GM18499 (cell line): Measurements from ENCODE around the gene SMCHD1.
"Not testable (repeated sequence)": the region's sequence is repeated elsewhere in the genome, so short reads cannot be mapped to it uniquely, and the experiment has no call there.

Source experiments
- ATAC-seq: cut with Tn5 transposase; IDR thresholded peaks from one replicate; pipeline ENCODE4 v1.9.1; 2021; ENCODE audit warnings: moderate number of reproducible peaks; ENCODE audit not compliant: insufficient read depth, unreplicated experiment

SMCHD1 gene

DNA sequence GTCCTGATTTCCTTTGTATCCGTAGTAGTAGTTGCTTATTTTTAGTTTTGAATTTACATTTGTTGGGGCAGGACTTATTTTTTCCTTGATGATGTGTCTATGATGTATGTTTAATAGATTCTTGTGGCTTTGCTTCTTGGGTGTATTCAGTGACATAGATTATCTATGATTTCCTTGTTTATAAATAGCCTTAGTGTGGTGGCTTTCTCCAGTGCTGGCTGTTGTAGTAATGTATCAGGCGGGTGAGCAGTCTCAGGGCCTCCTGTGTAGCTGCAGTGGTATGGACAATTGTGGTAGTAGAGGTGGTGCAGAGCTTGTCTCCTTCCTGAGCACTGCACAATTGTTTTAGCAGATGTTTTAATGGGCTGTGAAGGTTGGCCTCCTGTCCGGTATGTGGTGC is 60.5 kb downstream of the SMCHD1 start:
- no peak for ATAC-seq

DNA sequence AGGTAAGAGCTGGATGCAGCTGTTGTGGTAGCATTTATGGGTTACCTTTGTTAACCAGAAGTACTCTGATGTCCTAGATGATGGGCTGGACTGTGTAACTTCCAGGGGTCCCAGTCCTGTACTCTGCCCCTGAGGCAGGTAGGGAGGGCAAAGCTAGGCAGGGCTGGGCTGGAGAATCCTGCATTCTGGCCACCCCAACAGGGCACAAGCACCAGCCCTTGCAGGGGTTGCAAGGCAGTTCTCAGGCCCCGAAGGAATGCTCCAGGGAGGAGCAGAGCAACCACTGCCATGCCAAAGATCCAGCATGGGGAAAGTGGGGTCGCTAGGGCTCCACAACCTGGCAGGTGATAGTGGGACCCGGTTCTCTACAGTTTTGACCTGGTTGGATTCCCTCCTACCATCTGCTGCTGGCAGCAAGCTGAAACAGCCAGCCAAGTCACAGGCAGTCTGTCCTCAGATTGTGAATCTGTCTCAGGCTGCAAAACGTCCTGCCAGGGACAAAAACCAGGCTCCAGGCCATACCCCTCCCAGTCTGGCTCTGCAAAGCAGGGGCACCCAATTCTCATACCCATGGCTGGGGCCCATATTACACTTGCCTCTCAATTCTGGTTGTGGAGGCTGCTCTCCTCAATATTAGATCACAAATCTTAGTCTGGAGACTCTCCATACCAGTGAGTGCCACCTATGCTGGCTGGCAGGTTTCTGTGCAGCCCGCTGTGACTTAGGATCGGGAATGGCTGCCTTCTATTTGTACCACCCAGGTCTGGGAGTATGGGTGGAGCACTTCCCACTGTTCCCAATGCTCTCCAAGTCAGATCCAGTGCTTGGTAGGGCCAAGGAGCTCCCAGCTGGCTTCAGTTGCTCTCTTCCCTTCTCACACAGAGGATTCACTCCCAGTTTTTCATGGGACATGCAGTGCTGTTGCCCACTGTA is 61.1 kb downstream of the SMCHD1 start:
- no peak for ATAC-seq

DNA sequence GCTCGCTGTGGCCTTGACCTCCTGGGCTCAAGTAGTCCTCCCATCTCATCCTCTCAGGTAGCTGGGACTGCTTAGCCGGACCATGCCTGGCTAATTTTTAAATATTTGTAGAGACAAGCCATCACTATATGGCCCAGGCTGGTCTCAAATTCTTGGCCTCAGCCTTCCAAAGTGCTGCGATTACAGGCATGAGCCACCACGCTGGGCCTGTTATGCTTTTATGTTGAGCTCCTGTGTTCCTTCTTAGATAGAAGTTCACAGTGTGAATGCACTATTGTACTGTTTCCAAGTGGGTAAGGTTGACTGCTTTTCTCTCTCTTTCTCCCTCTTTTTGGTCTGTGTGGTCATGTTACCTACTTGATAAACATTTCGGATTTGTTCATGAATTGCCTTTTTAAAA is 61.9 kb downstream of the SMCHD1 start:
- ATAC-seq: no peak

DNA sequence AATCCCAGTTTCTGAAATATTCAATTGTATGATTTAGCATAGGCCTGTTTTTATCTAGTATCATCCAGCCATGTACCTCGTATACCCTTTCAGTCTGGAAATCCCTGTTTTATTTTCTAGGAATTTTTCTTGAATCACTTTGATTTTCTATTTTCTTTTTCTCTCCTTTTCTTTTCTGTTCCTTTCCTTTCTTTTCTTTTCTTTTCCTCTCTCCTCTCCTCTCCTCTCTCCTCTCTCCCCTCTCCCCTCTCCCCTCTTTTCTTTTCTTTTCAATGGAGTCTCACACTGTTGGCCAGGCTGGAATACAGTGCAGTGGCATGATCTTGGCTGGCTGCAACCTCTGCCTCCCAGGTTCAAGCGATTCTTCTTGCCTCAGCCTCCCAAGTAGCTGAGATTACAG is 63.5 kb downstream of the SMCHD1 start:
- no peak for ATAC-seq

DNA sequence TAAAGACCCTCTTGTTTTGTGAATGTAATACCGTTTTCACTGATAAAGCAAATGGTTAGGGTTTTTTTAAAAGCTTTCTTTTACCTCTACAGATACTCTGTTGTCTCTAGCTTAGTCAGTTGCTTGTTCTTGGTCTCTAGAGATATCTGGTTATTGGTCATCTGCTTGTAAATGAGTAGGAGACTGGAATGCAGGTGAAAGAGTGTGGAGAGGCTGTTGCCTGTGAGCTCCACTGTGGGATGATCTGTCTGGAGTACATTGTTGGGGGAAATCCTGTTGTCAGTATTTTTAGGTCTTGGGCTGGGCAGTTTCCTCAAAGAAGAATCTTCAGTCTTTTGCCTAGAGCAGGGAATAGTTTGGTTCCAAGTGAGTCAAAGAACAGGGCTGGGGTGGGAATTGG is 67.7 kb downstream of the SMCHD1 start:
- ATAC-seq: no peak

DNA sequence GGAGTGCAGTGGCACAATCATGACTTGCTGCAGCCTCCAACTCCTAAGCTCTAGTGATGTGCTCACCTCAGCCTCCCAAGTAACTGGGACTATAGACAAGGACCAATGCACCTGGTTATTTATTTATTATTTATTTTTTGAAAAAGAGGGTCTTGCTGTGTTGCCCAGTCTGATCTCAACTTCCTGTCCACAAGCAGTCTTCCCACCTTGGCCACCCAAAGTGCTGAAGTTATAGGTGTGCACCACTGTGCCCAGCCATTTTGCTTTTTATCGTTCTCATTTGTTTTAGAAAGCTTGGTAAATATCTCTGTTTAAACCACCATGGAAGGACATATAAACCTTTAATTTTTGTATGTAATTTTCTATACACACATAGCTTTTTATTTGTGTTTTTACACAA is 74.2 kb downstream of the SMCHD1 start:
- no peak for ATAC-seq

DNA sequence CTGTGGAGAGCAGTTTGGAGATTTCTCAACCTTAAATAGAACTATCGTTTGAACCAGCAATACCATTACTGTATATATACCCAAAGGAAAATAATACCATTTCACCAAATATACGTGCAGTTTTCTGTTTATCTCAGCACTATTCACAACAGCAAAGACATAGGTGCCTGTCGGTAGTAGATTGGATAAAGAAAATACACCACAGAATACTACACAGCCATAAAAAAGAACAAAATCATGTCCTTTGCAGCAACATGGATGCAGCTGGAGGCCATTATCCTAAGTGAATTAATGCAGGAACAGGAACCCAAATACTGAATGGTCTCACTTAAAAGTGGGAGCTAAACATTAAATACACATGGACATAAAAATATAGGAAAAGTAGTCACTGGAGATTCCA is 81.3 kb downstream of the SMCHD1 start:
- no peak for ATAC-seq

DNA sequence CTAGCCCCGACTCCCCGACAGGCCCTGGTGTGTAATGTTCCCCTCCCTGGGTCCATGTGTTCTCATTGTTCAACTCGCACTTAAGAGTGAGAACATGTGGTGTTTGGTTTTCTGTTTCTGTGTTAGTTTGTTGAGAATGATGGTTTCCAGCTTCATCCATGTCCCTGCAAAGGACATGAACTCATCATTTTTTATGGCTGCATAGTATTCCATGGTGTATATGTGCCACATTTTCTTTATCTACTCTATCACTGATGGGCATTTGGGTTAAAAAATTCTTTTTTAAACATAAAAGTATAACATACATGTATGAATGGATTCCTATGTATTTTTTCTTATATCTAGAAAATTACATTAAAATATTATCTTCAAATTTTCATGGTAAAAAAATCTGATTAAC is 84.6 kb downstream of the SMCHD1 start:
- not testable (repeated sequence) for ATAC-seq

DNA sequence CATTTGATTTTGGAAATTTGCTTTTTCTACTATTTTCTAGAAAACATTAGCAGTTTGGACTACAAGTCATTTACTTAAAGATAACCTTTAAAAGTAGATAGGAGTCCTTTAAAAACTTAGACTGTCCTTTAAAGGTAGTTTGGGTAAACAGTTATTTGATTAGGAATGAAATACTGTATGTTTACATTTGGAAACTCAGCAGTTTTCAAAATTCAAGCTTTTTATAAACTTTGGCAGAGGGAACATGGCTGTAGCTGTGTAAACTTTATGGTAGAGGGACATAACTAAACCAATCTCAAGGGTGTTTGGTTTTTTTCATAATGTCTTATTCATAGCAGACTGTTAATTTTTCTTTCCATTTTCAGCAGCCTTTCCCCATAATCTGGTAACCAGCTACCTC is 90.7 kb downstream of the SMCHD1 start:
- ATAC-seq: no peak

DNA sequence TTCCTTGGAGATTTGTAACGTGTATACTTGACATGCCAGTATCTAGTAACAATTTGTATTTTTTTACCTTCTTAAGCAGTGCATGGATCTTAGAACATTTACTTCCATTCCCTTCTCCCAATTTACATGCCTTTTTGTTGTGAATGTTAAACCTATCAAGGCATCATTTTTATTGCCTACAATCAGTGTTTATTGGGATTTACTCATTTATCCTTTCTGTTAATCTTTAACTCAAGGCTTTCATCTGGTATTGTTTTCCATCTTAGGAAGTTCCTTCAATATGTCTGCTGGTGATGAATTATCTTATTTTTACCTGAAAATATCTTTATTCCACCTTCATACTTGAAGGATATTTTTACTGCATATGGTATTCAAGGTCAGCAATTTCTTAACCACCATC is 102.8 kb downstream of the SMCHD1 start:
- no peak for ATAC-seq

DNA sequence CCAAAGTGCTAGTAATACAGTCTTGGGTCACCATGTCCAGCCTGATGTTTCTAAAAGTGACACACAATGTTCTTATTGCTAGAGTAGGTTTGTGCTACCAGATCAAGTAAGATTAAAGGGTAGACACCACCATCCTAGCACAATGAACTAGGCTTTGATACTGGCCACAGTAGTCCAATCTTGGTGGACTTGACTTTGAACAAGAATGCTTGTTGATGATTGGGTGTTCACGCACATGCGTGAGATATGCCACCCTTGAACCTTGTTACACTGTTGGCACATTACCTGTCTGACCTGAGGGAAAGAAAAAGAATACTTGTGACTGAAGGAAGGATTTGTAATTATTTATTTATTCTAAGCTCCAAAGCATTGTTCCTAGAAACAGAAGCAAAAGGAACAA is 119.1 kb downstream of the SMCHD1 start:
- no peak for ATAC-seq

DNA sequence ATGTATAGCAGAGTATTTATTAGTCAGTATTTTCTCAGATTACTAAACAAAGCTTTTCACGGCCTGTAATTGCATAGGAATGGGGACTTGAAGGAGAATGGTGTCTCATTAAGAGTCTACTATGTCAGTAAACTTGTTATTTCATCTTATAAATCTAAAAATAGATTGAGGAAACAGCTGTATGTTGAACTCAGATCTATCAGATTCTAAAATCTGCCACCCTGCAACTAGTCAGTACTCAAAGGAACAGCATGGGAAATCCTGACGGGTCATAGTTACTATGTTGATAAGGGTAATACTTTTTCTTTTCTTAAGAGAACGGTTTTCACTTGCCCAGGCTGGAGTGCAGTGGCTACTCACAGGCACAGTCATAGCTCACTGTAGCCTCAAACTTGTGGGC is 121.1 kb downstream of the SMCHD1 start:
- ATAC-seq: no peak

DNA sequence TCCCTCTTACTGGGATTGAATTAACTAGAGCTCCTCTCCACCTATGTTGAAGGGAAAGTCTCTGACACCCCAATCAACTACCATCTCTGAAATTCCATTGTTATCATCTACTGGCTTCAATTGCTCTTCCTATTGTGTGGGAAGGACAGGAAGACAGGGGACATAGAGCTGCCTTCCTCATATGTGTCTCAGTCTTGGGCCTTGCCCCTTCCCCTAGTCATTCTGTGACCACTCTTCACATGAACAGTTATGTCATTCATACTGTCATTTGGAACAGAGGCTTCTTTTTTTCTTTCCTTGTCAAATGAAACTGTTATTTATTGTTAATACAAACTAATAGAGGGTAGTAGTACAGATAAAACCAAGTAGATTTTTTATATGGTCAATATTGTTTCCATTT is 121.7 kb downstream of the SMCHD1 start:
- ATAC-seq: no peak

DNA sequence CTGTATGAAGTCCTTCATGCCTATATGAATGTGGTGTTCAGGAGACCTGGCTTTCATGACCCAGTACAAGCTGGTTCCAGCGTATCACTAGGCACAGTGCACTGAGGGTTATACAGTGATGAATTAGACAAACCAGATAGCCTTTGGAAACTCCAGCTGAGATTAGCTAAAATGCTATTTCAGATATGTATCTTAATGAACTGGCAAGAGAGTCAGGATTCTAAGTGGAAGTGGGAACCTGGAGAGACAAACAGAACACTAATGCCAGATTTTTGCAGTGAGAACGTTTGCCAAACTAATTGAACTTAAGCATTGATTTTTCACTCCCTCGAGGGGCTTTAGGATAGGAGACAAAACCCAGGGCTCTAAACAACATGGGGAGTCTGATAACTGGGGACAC is 125.2 kb downstream of the SMCHD1 start:
- no peak for ATAC-seq

DNA sequence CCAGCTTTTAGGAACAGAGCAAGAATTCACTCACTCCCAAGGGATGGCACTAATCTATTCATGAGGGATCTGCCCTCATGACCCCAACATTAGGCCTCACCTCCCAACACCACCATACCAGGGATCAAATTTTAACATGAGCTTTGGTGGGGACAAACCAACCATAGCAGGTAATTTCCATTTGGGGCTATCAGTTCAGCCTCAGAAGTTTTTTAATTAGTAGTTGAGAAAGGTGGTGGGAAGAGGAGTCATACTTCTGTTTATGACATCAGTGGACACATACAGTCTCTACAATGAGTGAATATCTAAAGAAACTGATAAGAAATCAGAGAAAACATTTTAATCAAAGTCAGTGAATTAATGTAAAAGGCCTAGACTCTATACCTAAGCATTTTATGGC is 131.7 kb downstream of the SMCHD1 start:
- ATAC-seq: no peak

DNA sequence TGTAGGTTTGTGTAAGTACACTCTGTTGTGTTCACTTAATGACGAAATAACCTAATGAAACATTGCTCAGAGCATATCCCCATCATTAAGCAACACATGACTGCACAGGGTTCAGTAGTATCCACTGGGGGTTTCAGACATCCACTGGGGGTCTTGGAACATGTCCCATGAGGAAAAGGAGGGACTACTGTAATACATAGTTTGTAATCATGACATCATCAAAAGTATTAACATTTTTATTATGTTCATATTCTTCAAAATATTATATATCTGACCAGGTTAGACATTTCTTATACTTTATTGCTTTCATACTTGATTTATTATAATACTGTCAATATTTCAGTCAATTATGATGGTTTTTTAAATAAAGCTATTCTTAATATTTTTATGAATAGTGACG is 136.9 kb downstream of the SMCHD1 start:
- no peak for ATAC-seq

DNA sequence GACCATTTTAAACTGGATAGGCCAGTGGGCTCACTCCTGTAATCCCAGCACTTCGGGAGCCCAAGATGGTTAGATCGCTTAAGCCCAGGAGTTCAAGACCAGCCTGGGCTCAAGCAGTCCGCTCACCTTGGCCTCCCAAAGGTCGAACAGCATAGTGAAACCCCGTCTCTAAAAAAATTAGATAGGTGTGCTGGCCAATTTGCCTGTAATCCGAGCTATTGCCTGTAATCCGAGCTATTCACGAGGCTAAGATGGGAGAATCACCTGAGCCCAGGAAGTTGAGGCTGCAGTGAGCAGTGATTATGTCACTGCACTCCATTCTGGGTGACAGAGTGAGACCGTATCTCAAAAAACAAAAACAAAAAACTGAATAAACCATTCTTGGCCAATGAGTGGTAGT is 138.6 kb downstream of the SMCHD1 start:
- ATAC-seq: no peak

DNA sequence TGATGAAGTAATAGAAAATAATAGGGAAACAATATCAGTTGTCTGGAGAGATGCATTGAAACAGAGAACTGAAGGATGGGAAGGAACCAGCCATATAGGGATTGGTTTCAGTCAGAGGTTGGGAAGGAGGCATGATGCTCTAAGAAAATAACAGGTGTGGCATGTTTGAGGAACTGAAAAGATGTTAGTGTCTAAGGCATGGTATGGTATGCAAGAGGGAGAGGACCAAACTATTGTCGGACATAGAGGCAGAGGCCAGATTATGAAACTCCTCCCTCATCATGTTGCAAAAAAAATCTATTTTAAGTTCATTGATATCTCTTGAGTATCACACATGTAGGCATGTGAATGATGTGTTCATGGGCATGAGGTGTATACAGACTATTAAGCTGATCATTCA is 142.4 kb downstream of the SMCHD1 start:
- peak; percentile 75 for ATAC-seq

DNA sequence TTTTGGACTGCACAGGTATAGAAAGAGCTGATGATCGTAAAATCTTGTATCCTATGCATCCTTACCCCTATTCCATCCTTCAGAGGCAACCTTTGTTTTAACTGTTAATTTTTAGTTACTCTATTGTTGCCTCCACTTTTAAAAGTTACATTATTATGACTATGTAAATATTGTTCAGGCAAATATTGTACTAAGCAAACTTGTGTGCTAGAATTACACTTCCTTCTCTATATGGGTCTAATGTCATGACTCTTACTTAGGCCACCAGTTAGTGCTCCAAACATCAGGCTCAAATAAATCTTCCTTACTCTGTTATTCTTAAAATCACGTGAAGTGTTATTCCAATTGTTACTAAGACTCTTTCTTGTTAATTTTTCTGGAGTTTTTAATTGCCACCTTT is 143.8 kb downstream of the SMCHD1 start:
- no peak for ATAC-seq

DNA sequence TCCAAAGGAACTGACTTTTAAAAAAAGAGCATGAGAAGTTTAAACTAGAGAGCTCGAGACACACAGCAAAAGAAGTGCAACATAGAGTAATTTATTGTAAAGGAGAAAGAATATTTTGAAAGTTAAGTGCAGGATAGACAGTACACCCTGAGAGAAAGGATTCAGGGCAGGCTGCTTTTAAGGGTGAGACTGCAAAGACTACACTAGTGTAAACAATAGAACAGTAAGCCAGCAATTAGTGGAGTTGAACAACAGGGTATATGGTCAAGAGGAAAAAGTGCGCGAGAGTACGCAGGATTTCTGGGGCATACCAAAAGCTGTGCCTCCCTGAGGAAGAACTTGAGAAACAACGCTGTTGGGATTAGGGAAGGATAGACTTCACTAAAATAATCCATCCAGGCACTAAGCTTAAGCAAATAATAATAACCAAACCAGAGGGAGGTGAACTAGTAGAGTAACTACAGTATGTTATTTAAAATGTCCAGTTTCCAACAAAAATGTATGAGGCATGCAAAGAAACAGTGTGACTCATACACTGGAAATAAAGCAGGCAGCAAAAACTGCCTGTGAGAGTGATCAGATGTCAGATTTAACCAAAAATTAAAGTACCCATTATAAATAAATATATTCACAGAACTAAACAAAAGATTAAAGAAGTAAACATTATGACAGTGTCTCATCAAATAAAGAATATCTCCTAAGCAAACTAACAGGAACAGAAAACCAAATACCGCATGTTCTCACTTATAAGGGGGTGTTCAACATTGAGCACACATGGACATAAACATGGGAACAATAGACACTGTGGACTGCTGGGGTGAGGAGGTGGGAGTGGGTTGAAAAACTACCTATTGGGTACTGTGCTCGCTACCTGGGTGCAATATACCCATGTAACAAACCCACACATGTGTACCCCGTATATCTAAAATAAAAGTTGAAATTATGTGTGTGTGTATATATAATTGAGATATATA is 150.7 kb downstream of the SMCHD1 start:
- ATAC-seq: no peak

DNA sequence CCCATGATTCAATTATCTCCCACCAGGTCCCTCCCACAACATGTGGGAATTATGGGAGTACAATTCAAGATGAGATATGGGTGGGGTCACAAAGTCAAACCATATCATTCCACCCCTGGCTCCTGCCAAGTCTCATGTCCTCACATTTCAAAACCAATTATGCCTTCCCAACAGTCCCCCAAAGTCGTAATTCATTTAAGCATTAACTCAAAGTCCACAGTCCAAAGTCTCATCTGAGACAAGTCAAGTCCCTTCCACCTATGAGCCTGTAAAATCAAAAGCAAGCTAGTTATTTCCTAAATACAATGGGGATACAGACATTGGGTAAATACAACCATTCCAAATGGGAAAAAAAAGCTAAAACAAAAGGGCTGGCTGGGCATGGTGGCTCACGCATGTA is 153.1 kb downstream of the SMCHD1 start:
- not testable (repeated sequence) for ATAC-seq
